Measurements from ENCODE around the gene CLSTN2. TPM values are rescaled to one million over a fixed set of nuclear protein-coding genes. Genes with fewer than 3 reads are reported as not detected.

Gene CLSTN2
- total RNA-seq, 1 experiment from 2014 or later, result 0.84 TPM

- DNase-seq (ENCODE audit: low read depth), result peak; percentile 12
These were observed 116.3 kb downstream of the CLSTN2 start for GRCh38 chr3:140051019-140051957.

- DNase-seq (ENCODE audit: low read depth), result no peak
These were observed 118.1 kb downstream of the CLSTN2 start for GRCh38 chr3:140052771-140053702.

- DNase-seq (ENCODE audit: low read depth), result no peak
These were observed 118.8 kb downstream of the CLSTN2 start for GRCh38 chr3:140053794-140054193.

GRCh38 chr3:140055092-140055791 is 120.3 kb downstream of the CLSTN2 start:
- DNase-seq (ENCODE audit: low read depth), result no peak

GRCh38 chr3:140056047-140056446 is 121.1 kb downstream of the CLSTN2 start:
- no peak for DNase-seq (ENCODE audit: low read depth)

- DNase-seq (ENCODE audit: low read depth), result no peak
These were observed 126.2 kb downstream of the CLSTN2 start for GRCh38 chr3:140061211-140061610.

GRCh38 chr3:140062461-140062860 is 127.5 kb downstream of the CLSTN2 start:
- DNase-seq (ENCODE audit: low read depth), result no peak

GRCh38 chr3:140067487-140067886 is 132.5 kb downstream of the CLSTN2 start:
- no peak for DNase-seq (ENCODE audit: low read depth)

- no peak for DNase-seq (ENCODE audit: low read depth)
These were observed 133.6 kb downstream of the CLSTN2 start for GRCh38 chr3:140068494-140069017.

- no peak for DNase-seq (ENCODE audit: low read depth)
These were observed 138.5 kb downstream of the CLSTN2 start for GRCh38 chr3:140073278-140074045.

- no peak for DNase-seq (ENCODE audit: low read depth)
These were observed 141.6 kb downstream of the CLSTN2 start for GRCh38 chr3:140076552-140076951.

GRCh38 chr3:140077406-140077805 is 142.4 kb downstream of the CLSTN2 start:
- no peak for DNase-seq (ENCODE audit: low read depth)

- DNase-seq (ENCODE audit: low read depth), result no peak
These were observed 143.4 kb downstream of the CLSTN2 start for GRCh38 chr3:140078343-140078742.

GRCh38 chr3:140078940-140079339 is 144.0 kb downstream of the CLSTN2 start:
- no peak for DNase-seq (ENCODE audit: low read depth)

GRCh38 chr3:140081887-140082286 is 146.9 kb downstream of the CLSTN2 start:
- DNase-seq (ENCODE audit: low read depth), result no peak

- no peak for DNase-seq (ENCODE audit: low read depth)
These were observed 150.0 kb downstream of the CLSTN2 start for GRCh38 chr3:140085001-140085400.

- no peak for DNase-seq (ENCODE audit: low read depth)
These were observed 151.7 kb downstream of the CLSTN2 start for GRCh38 chr3:140086642-140087041.

GRCh38 chr3:140088058-140088457 is 153.1 kb downstream of the CLSTN2 start:
- no peak for DNase-seq (ENCODE audit: low read depth)

GRCh38 chr3:140088513-140088912 is 153.5 kb downstream of the CLSTN2 start:
- no peak for DNase-seq (ENCODE audit: low read depth)

GRCh38 chr3:140089403-140090072 is 154.6 kb downstream of the CLSTN2 start:
- no peak for DNase-seq (ENCODE audit: low read depth)

Measured in RPMI7951 (cell line).